HG03432 (cell line): ENCODE measurements around the gene ENTPD2.

Experiments used
- ATAC-seq: cut with Tn5 transposase; IDR thresholded peaks from one replicate; pipeline ENCODE4 v1.9.1; 2021; ENCODE audit warnings: mild to moderate bottlenecking, moderate library complexity; ENCODE audit not compliant: unreplicated experiment

Gene ENTPD2

GRCh38 chr9:137018761-137019559 lies 34.9 kb downstream of the ENTPD2 start:
- ATAC-seq, result no peak

DNA sequence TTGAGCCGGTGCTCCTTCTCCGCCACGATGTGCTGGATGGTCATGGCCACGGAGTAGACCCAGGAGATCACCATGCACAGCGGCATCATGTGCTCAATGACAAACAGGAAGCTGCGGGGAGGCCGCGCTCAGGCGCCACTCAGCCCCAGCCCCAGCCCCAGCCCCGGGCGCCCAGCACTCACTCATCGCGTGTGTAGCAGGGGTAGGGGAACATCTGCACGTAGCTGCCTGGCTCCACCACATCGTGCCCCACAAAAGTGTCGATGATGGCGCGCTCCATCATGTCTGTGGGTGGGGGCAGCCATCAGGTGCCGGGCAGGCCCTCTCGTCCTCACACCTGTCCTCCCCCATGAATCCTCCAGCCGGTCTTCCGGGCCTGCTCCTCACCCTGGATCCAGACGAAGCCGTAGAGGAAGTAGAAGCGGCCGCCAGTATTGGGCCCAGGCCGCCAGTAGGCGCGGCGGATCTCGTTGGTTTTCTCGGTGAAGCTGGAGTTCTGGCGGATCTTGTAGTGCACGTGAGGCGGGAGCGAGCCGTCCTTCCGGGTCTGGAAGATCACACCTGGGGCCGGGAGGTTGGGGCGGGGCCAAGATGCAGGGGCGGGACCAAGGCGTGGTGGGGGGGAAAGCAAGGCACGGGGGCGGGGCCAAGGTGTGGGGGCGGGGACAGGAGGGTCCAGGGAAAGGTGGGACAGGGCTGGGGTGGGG lies 35.9 kb downstream of the ENTPD2 start:
- ATAC-seq, result no peak

- no peak for ATAC-seq
These were observed 36.8 kb downstream of the ENTPD2 start for GRCh38 chr9:137017071-137017470.

GRCh38 chr9:137016436-137016835 lies 37.4 kb downstream of the ENTPD2 start:
- no peak for ATAC-seq

DNA sequence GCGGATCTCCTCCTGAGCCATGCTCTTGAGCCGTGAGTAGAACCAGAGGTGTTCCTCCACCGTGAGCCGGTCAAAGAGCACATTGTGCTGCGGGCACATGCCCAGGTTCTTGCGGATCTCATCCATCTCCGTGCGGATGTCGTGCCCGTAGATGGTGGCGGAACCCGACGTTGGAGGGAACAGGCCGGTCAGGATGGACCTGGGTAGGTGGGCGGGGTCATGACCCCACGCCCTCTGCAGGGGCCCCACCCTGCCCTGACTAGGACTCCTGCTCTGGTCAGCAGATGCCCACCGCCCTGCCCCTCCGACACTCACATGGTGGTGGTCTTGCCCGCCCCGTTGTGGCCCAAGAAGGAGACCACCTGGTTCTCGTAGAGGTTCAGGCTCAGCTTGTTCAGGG lies 37.9 kb downstream of the ENTPD2 start:
- ATAC-seq, result no peak

GRCh38 chr9:137015540-137015930 lies 38.3 kb downstream of the ENTPD2 start:
- ATAC-seq, result no peak

DNA sequence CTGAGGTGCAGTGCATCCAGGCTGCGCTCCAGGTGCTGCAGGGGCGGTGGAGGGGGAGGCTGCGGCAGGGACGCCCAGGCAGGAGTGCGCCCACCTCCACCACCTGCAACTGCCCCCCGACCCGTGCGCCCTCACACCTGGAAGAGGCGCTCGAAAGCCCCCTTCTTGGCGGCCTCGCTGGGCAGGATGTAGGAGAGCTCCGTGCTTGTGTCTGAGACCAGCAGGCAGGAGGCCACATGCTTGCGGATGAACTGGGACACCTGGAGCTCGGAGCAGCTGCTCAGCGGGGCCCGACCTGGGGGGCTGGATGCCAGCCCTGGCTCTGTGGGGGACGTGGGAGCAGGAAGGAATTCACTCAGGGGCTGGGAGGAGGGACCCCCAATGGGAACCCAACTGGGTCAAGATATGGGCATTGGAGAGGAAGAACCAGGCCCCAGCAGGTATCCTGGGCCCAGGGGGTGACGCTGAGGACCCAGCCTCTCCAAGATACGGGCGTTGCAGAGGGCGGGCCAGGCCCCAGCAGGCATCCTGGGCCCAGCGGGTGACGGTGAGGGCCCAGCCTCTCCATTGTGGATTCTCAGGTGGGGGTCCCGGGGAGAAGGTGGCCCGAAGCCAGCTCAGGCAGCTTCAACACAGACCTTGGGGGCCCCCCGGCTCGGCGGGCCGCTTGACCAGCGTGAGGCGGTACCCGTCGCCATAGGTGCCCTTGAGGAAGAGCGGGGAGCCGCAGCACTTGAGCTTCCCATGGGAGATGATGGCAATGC lies 38.9 kb downstream of the ENTPD2 start:
- ATAC-seq, result no peak

- no peak for ATAC-seq
These were observed 39.7 kb downstream of the ENTPD2 start for GRCh38 chr9:137014166-137014565.

DNA sequence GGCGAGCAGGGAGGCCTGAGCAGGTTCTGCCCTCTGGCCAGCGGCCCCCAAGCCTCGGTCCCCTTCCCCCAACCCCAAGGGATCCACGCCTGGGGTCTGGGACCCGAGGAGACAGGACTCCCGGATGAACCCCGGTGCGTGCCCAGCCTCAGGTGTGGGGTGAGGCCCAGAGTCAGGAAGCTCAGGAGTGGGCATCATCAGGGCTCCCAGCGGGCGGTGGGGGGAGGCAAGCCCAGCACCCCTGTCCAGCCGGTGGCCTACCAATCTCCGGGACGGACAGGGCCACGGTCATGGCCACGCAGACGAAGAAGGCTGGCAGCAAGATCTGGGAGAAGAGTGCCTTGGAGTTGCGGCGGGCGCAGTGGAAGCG lies 40.3 kb downstream of the ENTPD2 start:
- ATAC-seq, result no peak

GRCh38 chr9:137012694-137013570 lies 40.9 kb downstream of the ENTPD2 start:
- no peak for ATAC-seq

GRCh38 chr9:137011907-137012675 lies 41.8 kb downstream of the ENTPD2 start:
- ATAC-seq, result no peak

GRCh38 chr9:137011156-137011555 lies 42.7 kb downstream of the ENTPD2 start:
- no peak for ATAC-seq

- ATAC-seq, result no peak
These were observed 43.7 kb downstream of the ENTPD2 start for GRCh38 chr9:137009938-137010732.

DNA sequence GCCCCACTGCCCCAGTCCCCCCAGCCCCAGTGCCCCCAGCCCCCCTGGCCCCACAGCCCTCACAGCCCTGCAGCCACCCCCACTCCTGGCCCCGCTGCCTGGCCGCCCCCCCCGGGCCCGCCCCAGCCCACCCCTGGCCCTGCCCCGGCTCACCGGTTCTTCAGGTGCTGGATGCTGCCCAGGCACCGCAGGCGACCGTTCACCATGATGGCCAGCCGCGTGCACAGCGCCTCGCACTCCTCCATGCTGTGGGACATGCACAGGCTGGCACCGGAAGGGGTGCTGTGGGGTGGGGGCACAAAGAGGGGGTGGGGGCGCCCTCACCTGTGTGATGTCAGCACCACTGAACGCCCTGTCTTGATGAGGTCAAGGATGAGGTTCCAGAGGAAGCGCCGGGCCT lies 44.6 kb downstream of the ENTPD2 start:
- no peak for ATAC-seq

DNA sequence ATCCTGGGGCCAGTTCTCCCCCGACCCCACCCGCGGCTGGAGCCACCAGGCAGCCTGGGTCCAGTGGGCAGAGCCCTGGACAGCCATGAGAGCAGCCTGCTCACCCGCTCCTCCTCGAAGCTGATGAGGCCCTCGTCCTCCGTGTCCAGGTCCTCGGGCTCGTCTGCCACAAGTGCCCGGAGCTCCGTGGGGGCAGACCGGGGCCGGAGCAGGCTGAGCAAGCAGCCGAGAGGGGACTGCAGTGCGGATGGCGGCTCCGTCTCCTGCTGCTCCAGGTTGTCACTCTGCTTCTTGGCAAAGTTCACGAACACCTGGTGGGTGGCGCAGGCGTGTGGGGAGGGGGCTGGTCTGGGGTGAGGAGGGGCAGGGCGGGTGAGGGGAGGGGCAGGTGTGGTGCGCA lies 45.5 kb downstream of the ENTPD2 start:
- ATAC-seq, result no peak

DNA sequence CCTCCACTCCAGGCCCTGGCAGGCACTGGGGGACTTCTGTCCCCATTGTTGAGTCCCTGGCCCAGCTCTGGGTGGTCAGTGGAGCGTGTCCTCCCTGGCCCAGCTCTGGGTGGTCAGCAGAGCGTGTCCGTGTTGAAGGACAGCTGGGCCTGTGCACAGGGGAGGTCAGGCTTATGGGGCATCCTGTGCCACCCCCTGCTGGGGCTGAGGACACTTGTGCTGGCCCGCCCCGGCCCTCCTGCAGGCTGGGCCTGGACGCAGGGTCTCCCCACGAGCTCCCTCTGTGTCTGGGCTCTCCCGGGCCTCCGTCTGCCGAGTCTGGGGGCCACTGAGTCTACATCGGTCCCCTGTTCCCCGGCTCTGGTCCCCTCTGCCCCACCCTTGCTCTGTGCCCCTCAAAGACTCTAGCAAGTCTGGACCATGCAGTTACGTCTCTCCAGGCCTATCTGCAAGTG lies 46.0 kb downstream of the ENTPD2 start:
- ATAC-seq, result no peak

DNA sequence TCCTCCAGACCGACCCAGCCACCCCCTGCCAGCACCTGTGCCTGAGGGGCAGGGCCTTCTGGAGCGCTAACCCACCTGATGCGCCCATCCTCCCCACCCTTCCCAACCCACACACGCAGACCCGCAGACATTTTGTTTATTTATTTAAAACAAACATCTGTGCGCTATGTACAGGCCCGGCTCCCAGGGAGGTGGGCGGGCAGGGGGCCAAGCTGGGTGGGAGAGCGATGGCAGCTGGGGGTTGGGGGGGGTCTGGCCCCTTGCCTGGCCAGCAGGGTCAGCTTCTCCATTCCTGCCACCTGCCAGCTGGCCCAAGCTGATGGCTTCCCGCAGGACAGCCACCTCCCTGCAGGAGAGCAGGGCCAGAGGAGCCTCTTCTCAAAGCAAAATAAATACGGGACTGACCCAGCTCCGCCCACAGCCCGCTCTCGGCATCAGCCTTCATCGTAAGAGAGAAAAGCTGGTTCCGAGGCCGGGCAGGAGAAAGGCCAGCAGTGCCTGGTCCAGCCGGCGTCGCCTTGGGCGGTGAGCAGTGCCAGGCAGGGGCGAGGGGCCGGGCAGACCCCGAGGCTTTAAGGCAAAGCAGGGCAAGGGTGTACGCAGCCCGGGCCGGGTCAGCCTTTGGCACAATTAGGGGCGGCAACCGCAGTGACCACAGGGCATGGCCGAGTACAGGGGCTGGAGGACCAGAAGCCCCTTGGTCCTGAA lies 46.6 kb downstream of the ENTPD2 start:
- no peak for ATAC-seq
